GM12878 (cell line): ENCODE measurements around the gene TOR2A.

ENCODE experiments used
- CEBPB ChIP-seq, 2 experiments: fragments of 150-350 bp in 1 of 2; IDR thresholded peaks; 2 replicates each; pipeline ENCODE4 v1.6.1; 2012 to 2014; ENCODE audit warnings: low read depth in 2 of 2, low read length in 2 of 2, borderline replicate concordance in 1 of 2, inconsistent platforms in 1 of 2
- CTCF ChIP-seq, 3 experiments: IDR thresholded peaks in 2 of 3; conservative IDR thresholded peaks in 1 of 3; 2 replicates each; pipeline ENCODE4 v1.5.1; 2011; ENCODE audit warnings: low read depth in 3 of 3, low read length in 3 of 3, mild to moderate bottlenecking in 3 of 3, control low read depth in 2 of 3, moderate library complexity in 2 of 3, inconsistent platforms in 1 of 3, mixed read lengths in 1 of 3; ENCODE audit not compliant: control insufficient read depth in 2 of 3, insufficient read depth in 1 of 3; ENCODE audit errors: extremely low read depth in 1 of 3
- EED ChIP-seq: sonication (generic); IDR thresholded peaks from 2 replicates; pipeline ENCODE4 v1.6.1; 2016; ENCODE audit warnings: antibody characterized with exemption, low read depth
- FOS ChIP-seq: IDR thresholded peaks from 3 replicates; pipeline ENCODE4 v1.6.1; 2011; ENCODE audit warnings: borderline replicate concordance; ENCODE audit not compliant: insufficient read length; ENCODE audit errors: extremely low read depth
- POLR2A ChIP-seq: IDR thresholded peaks from 2 replicates; pipeline ENCODE4 v1.6.1; 2011; ENCODE audit warnings: low read depth, mild to moderate bottlenecking, low read length
- SMC3 ChIP-seq: IDR thresholded peaks from 2 replicates; pipeline ENCODE4 v1.6.1; 2011; ENCODE audit warnings: low read length, improper control_type of control experiment, borderline replicate concordance
- TF ChIP-seq, protein P1 (sequence below): IDR thresholded peaks from 2 replicates; pipeline ENCODE4 v1.6.1; 2012; ENCODE audit warnings: mild to moderate bottlenecking, low read depth, low read length

DNA sequence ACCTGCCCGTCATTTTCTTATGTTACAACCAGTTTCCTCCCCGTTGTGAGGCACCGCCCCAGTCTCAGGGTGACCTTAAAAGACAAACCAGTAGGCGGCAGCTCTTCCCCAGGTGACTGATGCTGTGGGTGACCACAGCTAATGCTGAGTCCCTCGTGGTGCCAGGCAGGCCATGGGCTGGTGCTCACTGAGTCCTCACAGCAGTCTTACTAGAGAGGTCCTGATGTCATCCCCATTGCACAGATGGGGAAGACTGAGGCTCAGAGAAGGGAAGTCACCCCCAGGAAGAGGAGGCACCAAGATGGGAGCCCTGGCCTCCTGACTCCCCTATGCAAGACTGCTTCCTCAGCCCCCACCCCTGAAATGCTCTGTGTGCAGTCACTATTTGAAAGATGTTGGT, 27.3 kb downstream of the TOR2A start:
- TF ChIP-seq CEBPB (IDR thresholded peaks at IDR 0.05; ENCODE audit: borderline replicate concordance in 1 of 2, low read depth in 2 of 2, low read length in 2 of 2) (no peak), CTCF (IDR thresholded peaks at IDR 0.05 in 2 of 3, conservative IDR thresholded peaks at IDR 0.05 in 1 of 3; ENCODE audit: control insufficient read depth in 2 of 3, extremely low read depth in 1 of 3, insufficient read depth in 1 of 3, low read depth in 3 of 3, low read length in 3 of 3) (peak; percentile 17 to 28 (median 19); a peak in 2 of 6 replicates), FOS (no peak), POLR2A (no peak), SMC3 (no peak), EED (no peak)
- TF ChIP-seq, protein P1, sequence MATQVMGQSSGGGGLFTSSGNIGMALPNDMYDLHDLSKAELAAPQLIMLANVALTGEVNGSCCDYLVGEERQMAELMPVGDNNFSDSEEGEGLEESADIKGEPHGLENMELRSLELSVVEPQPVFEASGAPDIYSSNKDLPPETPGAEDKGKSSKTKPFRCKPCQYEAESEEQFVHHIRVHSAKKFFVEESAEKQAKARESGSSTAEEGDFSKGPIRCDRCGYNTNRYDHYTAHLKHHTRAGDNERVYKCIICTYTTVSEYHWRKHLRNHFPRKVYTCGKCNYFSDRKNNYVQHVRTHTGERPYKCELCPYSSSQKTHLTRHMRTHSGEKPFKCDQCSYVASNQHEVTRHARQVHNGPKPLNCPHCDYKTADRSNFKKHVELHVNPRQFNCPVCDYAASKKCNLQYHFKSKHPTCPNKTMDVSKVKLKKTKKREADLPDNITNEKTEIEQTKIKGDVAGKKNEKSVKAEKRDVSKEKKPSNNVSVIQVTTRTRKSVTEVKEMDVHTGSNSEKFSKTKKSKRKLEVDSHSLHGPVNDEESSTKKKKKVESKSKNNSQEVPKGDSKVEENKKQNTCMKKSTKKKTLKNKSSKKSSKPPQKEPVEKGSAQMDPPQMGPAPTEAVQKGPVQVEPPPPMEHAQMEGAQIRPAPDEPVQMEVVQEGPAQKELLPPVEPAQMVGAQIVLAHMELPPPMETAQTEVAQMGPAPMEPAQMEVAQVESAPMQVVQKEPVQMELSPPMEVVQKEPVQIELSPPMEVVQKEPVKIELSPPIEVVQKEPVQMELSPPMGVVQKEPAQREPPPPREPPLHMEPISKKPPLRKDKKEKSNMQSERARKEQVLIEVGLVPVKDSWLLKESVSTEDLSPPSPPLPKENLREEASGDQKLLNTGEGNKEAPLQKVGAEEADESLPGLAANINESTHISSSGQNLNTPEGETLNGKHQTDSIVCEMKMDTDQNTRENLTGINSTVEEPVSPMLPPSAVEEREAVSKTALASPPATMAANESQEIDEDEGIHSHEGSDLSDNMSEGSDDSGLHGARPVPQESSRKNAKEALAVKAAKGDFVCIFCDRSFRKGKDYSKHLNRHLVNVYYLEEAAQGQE = no peak
